HG03442 (cell line): ENCODE measurements around the gene SLC17A9.
"Not testable (repeated sequence)": the region's sequence is repeated elsewhere in the genome, so short reads cannot be mapped to it uniquely, and the experiment has no call there.

Experiments used
- ATAC-seq: cut with Tn5 transposase; IDR thresholded peaks from one replicate; pipeline ENCODE4 v1.9.1; 2021; ENCODE audit warnings: mild to moderate bottlenecking, moderate library complexity; ENCODE audit not compliant: unreplicated experiment

SLC17A9 gene

DNA sequence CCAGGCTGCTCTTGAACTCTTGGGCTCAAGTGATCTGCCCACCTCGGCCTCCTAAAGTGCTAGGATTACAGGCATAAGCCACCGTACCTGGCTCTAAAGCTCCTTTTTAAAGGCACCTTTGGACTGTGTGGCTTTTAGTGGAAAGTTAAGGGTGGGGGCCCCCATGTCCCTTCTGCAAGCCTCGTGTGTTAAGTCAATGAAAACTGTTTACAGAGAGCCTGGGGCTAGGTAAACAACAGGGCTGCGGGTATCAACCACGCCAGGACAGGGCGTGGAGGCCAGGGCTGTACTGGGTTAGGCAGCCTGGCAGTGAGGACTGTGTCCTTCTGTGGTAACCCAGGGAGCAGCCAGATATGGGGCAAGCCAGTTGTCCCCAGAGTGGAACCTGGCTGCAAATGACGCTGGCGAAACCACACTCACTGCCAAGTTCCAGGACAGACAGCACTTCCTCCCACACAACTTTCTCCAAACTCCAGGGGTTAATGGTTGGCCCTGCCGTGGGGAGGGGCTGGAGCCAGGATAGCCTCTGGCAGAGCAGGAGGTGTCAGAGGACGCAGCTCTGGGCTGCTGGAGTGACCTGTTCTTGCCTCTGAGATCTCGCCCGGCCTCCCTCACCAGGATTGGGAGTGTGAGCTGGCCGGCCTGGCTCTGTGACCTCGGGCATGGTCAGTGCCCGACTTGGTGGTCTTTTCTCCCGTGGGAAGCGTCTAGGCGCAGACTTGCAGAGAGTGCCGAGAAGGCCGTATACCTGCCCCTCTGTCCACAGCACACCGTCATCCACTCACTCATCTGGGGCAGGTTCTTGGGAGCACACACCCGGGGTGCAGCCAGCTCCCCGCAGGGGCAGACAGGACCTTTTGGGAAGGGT is 3.2 kb downstream of the SLC17A9 start:
- ATAC-seq = no peak

DNA sequence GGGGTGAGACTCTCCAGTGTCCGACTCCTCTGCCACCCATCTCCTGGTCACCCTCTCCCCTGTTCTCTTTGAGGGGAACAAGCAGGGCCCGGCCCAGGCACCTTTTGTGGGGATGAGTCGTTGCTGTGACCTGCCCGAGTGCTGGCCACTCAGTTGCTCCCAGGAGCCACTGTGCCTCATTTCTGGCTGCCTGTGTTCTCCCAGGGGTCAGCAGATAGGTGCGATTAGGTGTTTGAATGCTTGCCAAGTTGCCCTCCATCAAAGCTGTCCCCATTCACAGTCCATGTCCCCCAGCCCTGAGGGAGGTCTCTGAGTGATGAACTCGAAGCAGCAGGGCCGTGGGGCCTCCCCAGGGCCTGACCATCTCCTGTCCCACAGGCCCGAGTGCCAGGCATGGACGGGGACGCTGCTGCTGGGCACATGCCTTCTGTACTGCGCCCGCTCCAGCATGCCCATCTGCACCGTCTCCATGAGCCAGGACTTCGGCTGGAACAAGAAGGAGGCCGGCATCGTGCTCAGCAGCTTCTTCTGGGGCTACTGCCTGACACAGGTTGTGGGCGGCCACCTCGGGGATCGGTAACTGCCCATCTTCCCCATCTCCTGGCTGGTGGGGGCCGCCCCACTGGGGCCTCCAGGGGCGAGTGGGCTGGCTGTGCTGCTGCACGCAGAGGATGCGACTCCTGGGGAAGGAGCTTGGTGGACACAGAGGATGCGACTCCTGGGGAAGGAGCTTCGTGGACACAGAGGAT is 4.1 kb downstream of the SLC17A9 start:
- ATAC-seq = no peak

DNA sequence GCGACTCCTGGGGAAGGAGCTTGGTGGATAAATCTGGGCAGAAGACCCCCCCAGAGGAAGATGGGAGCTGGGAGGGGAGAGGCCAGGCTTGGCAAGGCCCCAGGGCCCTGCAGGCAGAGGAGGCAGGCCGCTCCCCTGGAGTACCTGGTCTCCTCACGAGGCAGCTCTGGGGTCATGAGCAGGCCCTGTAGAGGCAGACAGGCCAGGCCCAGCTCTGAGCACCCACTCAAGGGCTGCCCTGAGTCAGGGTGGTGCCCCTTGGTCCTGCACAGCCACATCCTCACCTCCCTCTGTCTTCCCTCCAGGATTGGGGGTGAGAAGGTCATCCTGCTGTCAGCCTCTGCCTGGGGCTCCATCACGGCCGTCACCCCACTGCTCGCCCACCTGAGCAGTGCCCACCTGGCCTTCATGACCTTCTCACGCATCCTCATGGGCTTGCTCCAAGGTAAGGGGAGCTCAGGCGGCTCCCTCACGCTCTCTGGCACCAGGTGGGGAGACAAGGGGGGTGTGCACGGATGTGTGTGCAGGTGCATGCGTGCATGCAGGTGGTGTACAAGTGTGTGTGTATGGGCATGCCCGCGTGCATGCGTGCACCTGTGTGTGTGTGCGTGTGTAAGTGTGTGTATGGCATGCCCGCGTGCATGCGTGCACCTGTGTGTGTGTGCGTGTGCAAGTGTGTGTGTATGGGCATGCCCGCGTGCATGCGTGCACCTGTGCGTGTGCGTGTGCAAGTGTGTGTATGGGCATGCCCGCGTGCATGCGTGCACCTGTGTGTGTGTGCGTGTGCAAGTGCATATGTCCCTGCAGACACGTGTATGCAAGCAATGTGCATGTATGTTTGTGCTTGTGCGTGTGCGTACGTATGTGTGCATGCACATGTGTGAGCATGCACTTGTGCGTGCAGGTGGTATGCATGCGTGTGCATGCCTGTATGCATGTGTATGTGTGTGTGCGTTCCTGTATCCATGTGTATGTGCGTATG is 4.9 kb downstream of the SLC17A9 start:
- no peak for ATAC-seq

DNA sequence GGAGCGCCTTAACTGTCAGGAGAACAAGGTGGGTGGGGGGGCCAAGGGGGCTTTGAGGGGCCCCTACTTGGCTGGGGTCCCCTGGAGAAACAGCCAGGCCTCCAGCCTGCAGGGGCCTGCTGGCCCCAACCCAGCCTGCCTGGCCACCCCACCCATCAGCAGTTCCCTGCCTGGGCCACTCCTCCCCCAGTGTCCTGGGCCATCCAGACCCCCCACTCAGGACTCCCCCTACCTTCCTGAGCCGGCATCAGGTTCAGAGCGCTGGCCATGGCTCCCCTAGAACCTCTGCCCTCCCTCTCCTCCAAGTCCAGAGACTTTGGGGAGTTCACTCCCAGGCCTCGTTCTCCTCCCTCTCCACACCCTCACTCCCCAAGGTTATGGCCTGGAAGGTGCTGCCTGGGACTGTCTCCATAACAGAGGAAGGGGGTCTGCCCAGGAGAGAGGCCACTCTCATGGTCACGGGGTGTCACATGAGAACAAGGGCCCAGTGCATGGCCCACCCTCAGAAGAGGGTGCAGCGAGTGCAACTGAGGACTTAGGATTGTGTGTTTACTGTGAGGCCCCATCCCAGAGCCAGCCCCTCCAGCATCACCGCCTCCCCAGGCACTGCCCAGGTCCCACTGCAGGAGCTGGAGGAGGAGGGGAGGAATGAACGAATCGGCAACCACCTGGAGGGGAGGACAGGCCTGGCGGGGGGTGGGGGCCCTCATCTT is 6.0 kb downstream of the SLC17A9 start:
- ATAC-seq = no peak

DNA sequence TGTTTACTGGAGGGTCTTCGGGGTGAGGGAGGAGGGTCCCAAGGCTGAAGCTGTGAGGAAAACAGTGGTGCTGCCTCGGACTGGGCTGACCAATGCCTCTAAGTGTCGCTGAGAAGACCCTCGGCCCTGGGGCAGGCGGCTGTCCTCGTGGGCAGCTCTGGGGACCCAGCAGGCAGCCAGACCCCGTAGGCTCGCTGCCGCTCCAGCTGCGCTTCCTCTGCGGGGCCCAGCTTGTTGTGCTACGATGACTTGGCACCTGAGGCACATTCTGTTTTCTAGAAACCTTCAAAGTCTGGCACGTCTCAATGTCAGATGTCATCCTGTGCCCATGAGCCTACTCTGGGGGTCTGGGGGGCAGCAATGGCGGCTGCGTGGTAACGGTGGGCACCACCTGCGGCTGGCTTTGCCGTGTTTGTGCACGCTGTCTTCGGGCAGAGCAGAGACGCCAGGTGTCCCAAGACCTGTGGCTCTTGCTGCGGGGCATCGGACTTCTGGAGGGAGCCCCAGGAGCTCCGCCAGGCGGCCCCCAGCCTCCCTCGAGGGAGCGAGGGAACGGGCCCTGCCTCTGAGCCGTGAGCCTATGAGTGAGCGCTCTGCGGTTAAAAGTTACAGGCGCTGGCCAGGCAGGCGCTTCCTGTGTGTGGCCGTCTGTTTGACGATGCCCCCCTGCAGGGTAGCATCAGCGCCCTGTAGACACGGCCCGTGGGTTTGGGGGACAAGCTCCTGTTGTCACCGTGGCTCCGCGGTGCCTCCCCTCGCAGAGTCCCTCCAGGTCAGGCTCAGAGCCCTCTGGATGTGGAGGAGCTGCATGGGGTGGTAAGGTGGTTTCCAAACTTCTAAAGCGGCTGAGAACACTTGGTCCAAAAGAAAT is 6.8 kb downstream of the SLC17A9 start:
- no peak for ATAC-seq

DNA sequence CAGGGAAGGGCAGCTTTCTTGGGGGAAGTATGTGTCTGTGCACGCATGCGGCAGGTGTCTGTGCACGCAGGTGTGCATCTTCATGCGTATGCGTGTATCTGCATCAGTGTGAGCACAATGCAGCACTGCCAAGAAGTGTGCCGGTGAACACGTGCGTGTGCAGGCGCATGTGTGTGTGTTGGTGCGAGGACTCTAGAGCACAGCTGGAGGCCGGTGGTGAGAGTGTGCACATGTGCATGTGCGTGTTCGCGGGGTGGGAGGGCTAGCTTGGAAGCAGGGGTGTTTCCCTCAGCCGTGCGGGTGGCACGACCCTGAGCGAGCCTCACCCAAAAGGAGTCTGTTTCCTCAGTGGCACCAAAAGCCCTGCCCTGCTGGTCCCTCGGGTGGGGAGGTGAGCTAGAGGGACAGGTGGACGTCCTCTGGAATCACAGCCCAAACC is 7.5 kb downstream of the SLC17A9 start:
- ATAC-seq = no peak

DNA sequence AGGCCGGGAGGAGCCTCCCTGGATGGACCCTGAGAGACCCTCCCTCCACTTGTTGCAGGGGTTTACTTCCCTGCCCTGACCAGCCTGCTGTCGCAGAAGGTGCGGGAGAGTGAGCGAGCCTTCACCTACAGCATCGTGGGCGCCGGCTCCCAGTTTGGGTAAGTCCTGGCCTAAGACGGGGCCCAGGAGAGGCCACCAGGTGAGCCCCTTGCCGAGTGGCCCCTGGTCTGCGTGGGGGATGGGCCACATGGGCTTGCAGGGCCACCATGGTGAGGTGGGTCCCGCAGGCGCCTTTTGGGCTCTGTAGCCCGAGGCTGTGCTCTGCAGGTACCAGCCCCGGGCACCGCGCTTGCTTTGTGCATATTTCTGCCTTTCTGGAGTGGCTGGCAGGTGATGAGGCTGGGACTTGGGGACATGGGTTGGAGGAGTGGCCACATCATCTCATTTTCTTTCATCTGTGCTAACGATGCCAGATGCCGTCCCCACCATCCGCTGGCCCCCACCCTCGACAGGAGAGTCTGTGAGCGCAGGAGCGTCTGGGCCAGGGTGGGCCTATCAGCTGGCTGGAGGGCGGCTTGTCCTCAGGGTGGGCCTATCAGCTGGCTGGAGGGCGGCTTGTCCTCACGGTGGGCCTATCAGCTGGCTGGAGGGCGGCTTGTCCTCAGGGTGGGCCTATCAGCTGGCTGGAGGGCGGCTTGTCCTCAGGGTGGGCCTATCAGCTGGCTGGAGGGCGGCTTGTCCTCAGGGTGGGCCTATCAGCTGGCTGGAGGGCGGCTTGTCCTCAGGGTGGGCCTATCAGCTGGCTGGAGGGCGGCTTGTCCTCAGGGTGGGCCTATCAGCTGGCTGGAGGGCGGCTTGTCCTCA is 8.2 kb downstream of the SLC17A9 start:
- not testable (repeated sequence) for ATAC-seq

DNA sequence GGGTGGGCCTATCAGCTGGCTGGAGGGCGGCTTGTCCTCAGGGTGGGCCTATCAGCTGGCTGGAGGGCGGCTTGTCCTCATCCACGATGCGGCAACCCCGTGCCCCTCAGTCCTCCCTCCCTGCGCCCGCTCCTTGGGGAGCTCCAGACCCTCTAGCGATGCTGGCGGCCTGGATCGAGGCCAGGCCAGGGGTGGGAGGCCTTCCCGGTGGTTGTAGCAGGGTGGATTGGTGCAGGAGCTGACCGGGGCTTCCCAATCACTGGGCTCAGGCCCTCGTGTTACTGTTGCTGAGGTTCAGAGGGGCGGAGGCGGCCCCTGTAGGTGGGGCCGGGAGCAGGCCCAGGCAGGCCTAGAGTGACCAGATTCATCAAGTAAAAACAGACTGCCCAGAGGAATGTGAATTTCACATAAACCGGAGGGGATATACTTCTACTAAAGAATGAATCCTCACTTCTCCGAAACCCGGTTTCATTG is 8.8 kb downstream of the SLC17A9 start:
- no peak for ATAC-seq

DNA sequence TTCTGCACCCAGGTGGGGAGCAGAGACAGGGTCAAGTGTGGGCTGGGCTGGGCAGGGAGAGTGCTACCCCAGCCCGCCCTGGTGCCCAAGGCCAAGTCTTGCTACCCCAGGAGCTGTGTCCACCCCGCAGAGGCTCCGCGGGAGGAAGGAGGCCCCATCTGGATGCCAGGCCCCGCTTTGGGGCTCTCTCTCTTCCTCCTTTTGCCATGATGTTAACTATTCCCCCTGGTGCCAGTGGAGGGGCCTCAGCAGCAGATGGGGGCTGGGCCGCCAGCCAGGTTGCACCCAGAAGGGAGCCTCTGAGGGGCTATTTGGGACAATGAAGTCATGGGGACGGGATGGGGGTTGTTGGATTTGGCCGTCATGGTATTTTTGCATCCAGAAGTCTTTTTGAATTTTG is 9.3 kb downstream of the SLC17A9 start:
- no peak for ATAC-seq

DNA sequence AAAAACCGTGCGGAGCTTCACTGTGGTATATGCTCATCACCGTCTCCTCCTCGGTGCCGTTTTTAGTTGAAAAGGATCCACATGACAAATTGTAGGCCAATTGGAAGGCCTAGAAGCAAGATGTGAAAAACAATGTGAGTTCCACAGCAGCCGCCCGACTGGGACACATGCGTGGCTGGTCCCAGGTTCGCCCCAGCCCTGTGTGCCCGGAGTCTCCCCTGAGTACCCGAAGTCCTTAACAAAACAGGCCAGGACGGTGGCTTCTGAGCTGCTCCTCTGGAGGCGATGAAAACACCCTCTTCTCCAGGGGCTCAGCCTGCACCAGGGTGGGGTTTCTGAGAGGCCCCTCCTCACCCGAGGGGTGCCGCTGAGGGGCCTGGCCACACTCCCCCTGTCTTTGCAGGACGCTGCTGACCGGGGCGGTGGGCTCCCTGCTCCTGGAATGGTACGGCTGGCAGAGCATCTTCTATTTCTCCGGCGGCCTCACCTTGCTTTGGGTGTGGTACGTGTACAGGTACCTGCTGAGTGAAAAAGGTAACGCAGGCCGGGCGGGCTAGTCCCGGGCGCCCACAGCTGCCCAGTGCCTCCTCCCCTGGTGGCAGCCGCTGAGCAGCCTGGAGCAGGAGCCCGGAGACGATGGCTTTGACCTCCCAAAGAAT is 9.8 kb downstream of the SLC17A9 start:
- ATAC-seq = no peak

DNA sequence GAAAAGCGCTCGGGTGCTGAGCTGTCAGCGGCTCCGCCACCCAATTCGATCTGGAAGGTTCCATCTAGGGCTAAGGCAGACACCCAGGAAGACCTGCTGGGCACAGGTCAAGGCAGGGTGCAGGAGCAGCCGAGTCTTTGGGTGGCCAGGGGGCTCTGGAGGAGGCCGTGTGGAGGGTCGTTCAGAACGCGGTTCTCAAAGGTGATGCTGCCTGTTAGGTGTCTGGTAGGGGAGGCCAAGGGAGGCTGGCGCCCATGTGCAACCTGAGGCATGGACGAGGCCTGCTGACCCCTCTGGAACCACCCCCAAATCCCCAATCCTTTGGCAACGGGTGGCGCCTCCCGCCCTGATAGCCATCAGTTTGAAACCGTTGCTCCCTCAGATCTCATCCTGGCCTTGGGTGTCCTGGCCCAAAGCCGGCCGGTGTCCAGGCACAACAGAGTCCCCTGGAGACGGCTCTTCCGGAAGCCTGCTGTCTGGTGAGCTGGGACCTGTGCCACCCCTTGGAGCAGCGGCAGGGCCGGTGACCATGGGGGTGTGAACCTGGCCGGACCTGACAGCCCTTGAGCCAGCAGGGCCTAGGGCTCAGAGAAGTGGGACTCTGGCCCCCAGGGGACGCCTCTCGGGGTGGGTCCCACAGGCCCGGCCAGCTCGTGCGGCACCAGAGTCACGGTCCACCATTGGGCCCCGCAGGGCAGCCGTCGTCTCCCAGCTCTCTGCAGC is 10.5 kb downstream of the SLC17A9 start:
- ATAC-seq = no peak

DNA sequence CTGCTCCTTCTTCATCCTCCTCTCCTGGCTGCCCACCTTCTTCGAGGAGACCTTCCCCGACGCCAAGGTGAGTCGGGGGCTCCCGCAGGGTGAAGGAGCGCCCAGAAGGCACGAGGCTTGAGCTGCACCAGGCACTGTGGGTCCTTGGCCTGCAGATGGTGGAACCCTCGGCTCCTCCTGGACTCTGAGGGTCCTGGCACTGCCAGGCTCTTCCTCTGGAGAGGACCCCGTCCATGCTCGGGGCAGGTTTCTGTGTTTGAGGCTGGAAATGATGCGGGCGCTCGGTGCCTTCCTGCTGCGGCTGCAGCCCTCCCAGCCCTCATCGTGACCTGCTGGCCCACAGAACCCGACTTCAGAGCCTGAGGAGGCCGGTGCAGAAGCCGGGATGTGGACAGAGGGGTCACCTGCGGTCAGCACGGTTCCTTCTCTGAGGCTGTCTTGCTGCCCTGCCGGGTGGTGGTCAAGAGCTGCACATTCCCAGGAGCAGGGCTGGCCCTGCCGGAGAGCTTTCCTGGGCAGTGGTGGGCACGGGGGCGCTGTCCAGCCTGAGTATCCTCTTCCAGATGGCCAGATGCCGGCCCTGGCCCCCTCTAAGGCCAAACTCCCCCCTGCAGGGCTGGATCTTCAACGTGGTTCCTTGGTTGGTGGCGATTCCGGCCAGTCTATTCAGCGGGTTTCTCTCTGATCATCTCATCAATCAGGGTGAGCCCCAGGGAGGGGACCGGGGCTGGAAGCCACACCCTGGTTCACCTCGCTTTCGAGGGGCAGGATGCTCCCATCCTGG is 11.3 kb downstream of the SLC17A9 start:
- ATAC-seq = no peak

DNA sequence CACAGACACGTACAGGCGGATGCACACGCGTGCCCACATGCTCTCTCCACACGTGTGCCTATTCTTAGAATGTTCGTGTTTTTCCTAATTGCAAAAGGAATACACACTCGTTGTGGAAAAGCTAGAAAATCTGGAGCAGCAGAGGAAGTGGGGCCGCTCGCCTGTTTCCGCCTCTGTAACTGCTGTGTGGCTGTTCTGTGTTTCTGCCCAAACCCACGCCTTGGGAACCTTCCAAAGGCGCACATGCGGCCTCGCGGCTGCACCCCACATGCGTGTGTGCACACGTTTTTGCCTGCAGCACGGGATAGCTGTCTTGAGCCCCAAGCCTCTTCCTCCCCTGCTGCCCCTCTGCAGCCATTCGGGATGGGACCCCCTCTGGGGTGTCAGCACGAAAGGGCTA is 12.2 kb downstream of the SLC17A9 start:
- ATAC-seq = no peak

DNA sequence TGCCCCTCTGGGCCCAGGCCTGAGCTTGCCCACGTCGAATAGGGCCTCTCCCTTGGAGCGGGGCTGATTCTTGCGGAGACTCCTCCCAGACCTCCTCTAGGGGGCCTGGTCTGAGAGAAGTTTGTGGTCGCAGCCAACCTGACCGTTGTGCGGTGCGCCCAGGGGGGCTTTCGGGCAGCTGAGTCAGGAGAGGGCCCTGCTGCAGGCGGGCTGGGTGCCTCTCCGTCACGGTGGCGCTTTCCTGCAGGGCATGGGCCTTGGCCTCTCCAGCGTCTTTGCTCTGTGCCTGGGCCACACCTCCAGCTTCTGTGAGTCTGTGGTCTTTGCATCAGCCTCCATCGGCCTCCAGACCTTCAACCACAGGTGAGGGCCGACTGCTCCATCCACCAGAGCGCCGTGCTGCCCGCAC is 12.9 kb downstream of the SLC17A9 start:
- ATAC-seq = no peak

DNA sequence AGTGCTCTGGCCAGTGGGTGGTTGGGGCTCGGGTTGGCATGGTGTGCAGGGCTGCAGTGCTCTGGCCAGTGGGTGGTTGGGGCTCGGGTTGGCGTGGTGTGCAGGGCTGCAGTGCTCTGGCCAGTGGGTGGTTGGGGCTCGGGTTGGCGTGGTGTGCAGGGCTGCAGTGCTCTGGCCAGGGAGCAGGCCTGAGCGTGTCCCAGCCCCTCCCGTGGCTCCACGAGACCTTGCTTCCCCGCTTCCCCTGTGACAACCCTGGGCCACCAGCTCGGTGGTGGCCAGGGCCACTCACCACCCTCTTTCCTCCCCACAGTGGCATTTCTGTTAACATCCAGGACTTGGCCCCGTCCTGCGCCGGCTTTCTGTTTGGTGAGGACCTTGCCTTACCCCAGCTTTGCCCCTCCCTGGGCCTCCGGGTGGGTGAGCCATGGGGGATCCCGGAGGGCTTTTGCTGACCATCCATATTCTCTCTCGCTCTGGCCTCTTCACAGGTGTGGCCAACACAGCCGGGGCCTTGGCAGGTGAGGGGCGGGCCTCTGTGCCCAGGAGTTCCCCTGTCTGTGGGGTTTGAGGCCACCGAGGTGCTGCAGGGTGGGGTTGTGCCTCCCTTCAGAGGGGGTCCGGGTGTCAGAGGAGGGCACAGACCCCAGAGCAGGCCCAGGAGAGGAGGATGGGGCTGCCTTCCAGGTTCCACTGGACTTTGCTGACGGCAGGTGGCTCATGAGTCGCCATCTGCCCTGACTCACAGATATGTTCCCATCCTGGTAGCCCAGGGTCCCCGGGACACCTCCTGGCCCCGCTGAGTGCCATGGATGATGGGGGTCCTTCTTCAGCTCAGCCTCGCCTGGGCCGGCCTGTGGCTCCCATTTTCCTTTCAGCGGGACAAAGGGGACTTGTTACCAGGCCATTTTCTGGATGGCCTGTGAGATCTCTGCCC is 14.0 kb downstream of the SLC17A9 start:
- no peak for ATAC-seq
